BLaER1 treated with 17β-estradiol and CSF1 and Interleukin-3, amounts not matched to agents 10 nM and 100 nM (cell line): ENCODE data around the gene BRCA2.

Experiments used
- H3K27ac ChIP-seq, 11 experiments: shearing (Covaris generic); formaldehyde crosslinking; 2 replicates each; pipeline ENCODE4 v1.8.1; 2022
- H3K27me3 ChIP-seq, 11 experiments: shearing (Covaris generic); formaldehyde crosslinking; 2 replicates each; pipeline ENCODE4 v1.8.1; 2022
- H3K36me3 ChIP-seq, 11 experiments: shearing (Covaris generic); formaldehyde crosslinking; 2 replicates each; pipeline ENCODE4 v1.8.1; 2022
- H3K4me1 ChIP-seq, 10 experiments: shearing (Covaris generic); formaldehyde crosslinking; 2 replicates each; pipeline ENCODE4 v1.8.1; 2022
- H3K4me2 ChIP-seq, 11 experiments: shearing (Covaris generic); formaldehyde crosslinking; 2 replicates each; pipeline ENCODE4 v1.8.1; 2022
- H3K4me3 ChIP-seq, 10 experiments: shearing (Covaris generic); formaldehyde crosslinking; 2 replicates each; pipeline ENCODE4 v1.8.1; 2022
- H3K9ac ChIP-seq, 11 experiments: shearing (Covaris generic); formaldehyde crosslinking; 2 replicates each; pipeline ENCODE4 v1.8.1; 2022
- H3K9me3 ChIP-seq, 11 experiments: shearing (Covaris generic); formaldehyde crosslinking; replicated peaks in 1 of 11; 2 replicates each; pipeline ENCODE4 v1.8.1; 2022
- H4K20me1 ChIP-seq, 11 experiments: shearing (Covaris generic); formaldehyde crosslinking; 2 replicates each; pipeline ENCODE4 v1.8.1; 2022
- Cebpa-rat ChIP-seq, 11 experiments: shearing (Covaris generic); IDR thresholded peaks; 2 replicates each; pipeline ENCODE4 v1.8.1; 2022

BRCA2 gene

GRCh38 chr13:32390484-32390883, 75.2 kb downstream of the BRCA2 start:
- peaks cover 7 to 14% (median 11%) of the 10 kb centered on the region in 10 experiments; a peak in 17 of 20 replicates for H3K4me1 ChIP-seq
- no peak overlapping the region for H3K27ac ChIP-seq
- peaks cover 0 to 68% (median 23%) of the 10 kb centered on the region in 11 experiments; a peak in 14 of 22 replicates for H3K36me3 ChIP-seq
- no peaks in the 10 kb centered on the region for H4K20me1 ChIP-seq
- H3K9ac ChIP-seq: no peak overlapping the region
- peak overlapping the region in 10 of 11 experiments; percentile 24 to 54 (median 44); a peak in 12 of 22 replicates for H3K4me2 ChIP-seq
- no peaks in the 10 kb centered on the region for H3K9me3 ChIP-seq
- TF ChIP-seq Cebpa-rat (IDR thresholded peaks at IDR 0.05): no peak
- no peaks in the 10 kb centered on the region for H3K27me3 ChIP-seq
- H3K4me3 ChIP-seq: no peak overlapping the region

- H3K9ac ChIP-seq: no peak overlapping the region
- H3K9me3 ChIP-seq: no peaks in the 10 kb centered on the region
- peaks cover 7 to 14% (median 11%) of the 10 kb centered on the region in 10 experiments; a peak in 17 of 20 replicates for H3K4me1 ChIP-seq
- H3K4me2 ChIP-seq: no peak overlapping the region
- no peak overlapping the region for H3K27ac ChIP-seq
- TF ChIP-seq Cebpa-rat (IDR thresholded peaks at IDR 0.05): no peak
- H3K4me3 ChIP-seq: no peak overlapping the region
- no peaks in the 10 kb centered on the region for H4K20me1 ChIP-seq
- no peaks in the 10 kb centered on the region for H3K27me3 ChIP-seq
- H3K36me3 ChIP-seq: peaks cover 0 to 68% (median 23%) of the 10 kb centered on the region in 11 experiments; a peak in 16 of 22 replicates
Measured at GRCh38 chr13:32391101-32391619, 75.9 kb downstream of the BRCA2 start.

GRCh38 chr13:32403108-32403507, 87.8 kb downstream of the BRCA2 start:
- 0 out of 22 replicates have a peak, but pooled peaks cover 0 to 4% (median 0%) of the 10 kb centered on the region in 11 experiments for H4K20me1 ChIP-seq
- peaks cover 0 to 3% (median 0%) of the 10 kb centered on the region in 10 experiments; a peak in 9 of 20 replicates for H3K4me1 ChIP-seq
- no peaks in the 10 kb centered on the region for H3K27me3 ChIP-seq
- H3K4me3 ChIP-seq: no peak overlapping the region
- H3K36me3 ChIP-seq: peaks cover 30 to 97% (median 72%) of the 10 kb centered on the region in 11 experiments
- no peak for TF ChIP-seq Cebpa-rat (IDR thresholded peaks at IDR 0.05)
- no peaks in the 10 kb centered on the region for H3K9me3 ChIP-seq
- no peak overlapping the region for H3K9ac ChIP-seq
- H3K4me2 ChIP-seq: no peak overlapping the region
- H3K27ac ChIP-seq: no peak overlapping the region

GRCh38 chr13:32407854-32408253, 92.5 kb downstream of the BRCA2 start:
- Histone ChIP-seq H3K9me3 (no peaks in the 10 kb centered on the region), H4K20me1 (peaks cover 0 to 25% (median 0%) of the 10 kb centered on the region in 11 experiments; a peak in 2 of 22 replicates), H3K4me2 (peak overlapping the region in 2 of 11 experiments; percentile 64 to 68; a peak in 2 of 22 replicates), H3K36me3 (peaks cover 14 to 52% (median 36%) of the 10 kb centered on the region in 11 experiments; a peak in 20 of 22 replicates), H3K27me3 (no peaks in the 10 kb centered on the region), H3K9ac (no peak overlapping the region), H3K4me1 (peaks cover 17 to 26% (median 23%) of the 10 kb centered on the region in 10 experiments), H3K4me3 (no peak overlapping the region), H3K27ac (peak overlapping the region in 4 of 11 experiments; percentile 55 to 70 (median 68); a peak in 3 of 22 replicates)
- no peak for TF ChIP-seq Cebpa-rat (IDR thresholded peaks at IDR 0.05)

- H3K4me2 ChIP-seq: peak overlapping the region in 10 of 11 experiments; percentile 53 to 78 (median 64); a peak in 20 of 22 replicates
- H3K36me3 ChIP-seq: peaks cover 13 to 46% (median 31%) of the 10 kb centered on the region in 11 experiments; a peak in 17 of 22 replicates
- H3K27me3 ChIP-seq: no peaks in the 10 kb centered on the region
- peaks cover 17 to 26% (median 23%) of the 10 kb centered on the region in 10 experiments for H3K4me1 ChIP-seq
- peaks cover 0 to 25% (median 0%) of the 10 kb centered on the region in 11 experiments; a peak in 2 of 22 replicates for H4K20me1 ChIP-seq
- no peaks in the 10 kb centered on the region for H3K9me3 ChIP-seq
- H3K27ac ChIP-seq: peak overlapping the region in 8 of 11 experiments; percentile 35 to 70 (median 62); a peak in 15 of 22 replicates
- no peak overlapping the region for H3K9ac ChIP-seq
- TF ChIP-seq Cebpa-rat (IDR thresholded peaks at IDR 0.05): no peak
- H3K4me3 ChIP-seq: no peak overlapping the region
Measured at GRCh38 chr13:32408296-32409000, 93.1 kb downstream of the BRCA2 start.

GRCh38 chr13:32409001-32409313, 93.6 kb downstream of the BRCA2 start:
- Histone ChIP-seq H3K27me3 (no peaks in the 10 kb centered on the region), H3K9me3 (no peaks in the 10 kb centered on the region), H3K4me2 (peak overlapping the region in 10 of 11 experiments; percentile 53 to 78 (median 64); a peak in 21 of 22 replicates), H3K27ac (peak overlapping the region in 8 of 11 experiments; percentile 35 to 70 (median 62); a peak in 16 of 22 replicates), H3K36me3 (peaks cover 13 to 41% (median 30%) of the 10 kb centered on the region in 11 experiments; a peak in 17 of 22 replicates), H4K20me1 (peaks cover 0 to 25% (median 0%) of the 10 kb centered on the region in 11 experiments; a peak in 2 of 22 replicates), H3K9ac (peak overlapping the region in 3 of 11 experiments; percentile 36 to 55 (median 39); a peak in 3 of 22 replicates), H3K4me3 (no peak overlapping the region), H3K4me1 (peaks cover 17 to 26% (median 23%) of the 10 kb centered on the region in 10 experiments)
- TF ChIP-seq Cebpa-rat (IDR thresholded peaks at IDR 0.05): no peak

GRCh38 chr13:32409561-32410421, 94.5 kb downstream of the BRCA2 start:
- Histone ChIP-seq H3K4me2 (peak overlapping the region; percentile 40 to 78 (median 64)), H3K36me3 (peaks cover 9 to 33% (median 27%) of the 10 kb centered on the region in 11 experiments; a peak in 17 of 22 replicates), H3K4me1 (peaks cover 17 to 26% (median 23%) of the 10 kb centered on the region in 10 experiments), H3K27ac (peak overlapping the region in 8 of 11 experiments; percentile 35 to 70 (median 62); a peak in 16 of 22 replicates), H3K4me3 (no peak overlapping the region), H3K27me3 (no peaks in the 10 kb centered on the region), H4K20me1 (peaks cover 0 to 25% (median 0%) of the 10 kb centered on the region in 11 experiments; a peak in 2 of 22 replicates), H3K9me3 (no peaks in the 10 kb centered on the region), H3K9ac (peak overlapping the region in 7 of 11 experiments; percentile 6 to 55 (median 36); a peak in 9 of 22 replicates)
- peak in 8 of 11 experiments; percentile 25 to 92 (median 74); a peak in 15 of 22 replicates for TF ChIP-seq Cebpa-rat (IDR thresholded peaks at IDR 0.05)

- H3K27ac ChIP-seq: no peak overlapping the region
- peaks cover 17 to 22% (median 21%) of the 10 kb centered on the region in 10 experiments for H3K4me1 ChIP-seq
- H3K27me3 ChIP-seq: no peaks in the 10 kb centered on the region
- peaks cover 0 to 10% (median 5%) of the 10 kb centered on the region in 11 experiments; a peak in 11 of 22 replicates for H3K36me3 ChIP-seq
- H3K4me2 ChIP-seq: no peak overlapping the region
- no peak overlapping the region for H3K9ac ChIP-seq
- H3K9me3 ChIP-seq: peaks cover 5 to 16% (median 9%) of the 10 kb centered on the region in 11 experiments; a peak in 21 of 22 replicates
- no peak for TF ChIP-seq Cebpa-rat (IDR thresholded peaks at IDR 0.05)
- no peak overlapping the region for H3K4me3 ChIP-seq
- peaks cover 0 to 20% (median 0%) of the 10 kb centered on the region in 11 experiments; a peak in 2 of 22 replicates for H4K20me1 ChIP-seq
Measured at GRCh38 chr13:32413284-32413683, 98.0 kb downstream of the BRCA2 start.
